GM10847 (cell line): Measurements from ENCODE around the gene AKAP6.

ENCODE experiments used
- POLR2A ChIP-seq: IDR thresholded peaks from 2 replicates; pipeline ENCODE4 v1.6.1; 2011; ENCODE audit not compliant: insufficient read length; ENCODE audit errors: extremely low read depth

The AKAP6 gene

DNA sequence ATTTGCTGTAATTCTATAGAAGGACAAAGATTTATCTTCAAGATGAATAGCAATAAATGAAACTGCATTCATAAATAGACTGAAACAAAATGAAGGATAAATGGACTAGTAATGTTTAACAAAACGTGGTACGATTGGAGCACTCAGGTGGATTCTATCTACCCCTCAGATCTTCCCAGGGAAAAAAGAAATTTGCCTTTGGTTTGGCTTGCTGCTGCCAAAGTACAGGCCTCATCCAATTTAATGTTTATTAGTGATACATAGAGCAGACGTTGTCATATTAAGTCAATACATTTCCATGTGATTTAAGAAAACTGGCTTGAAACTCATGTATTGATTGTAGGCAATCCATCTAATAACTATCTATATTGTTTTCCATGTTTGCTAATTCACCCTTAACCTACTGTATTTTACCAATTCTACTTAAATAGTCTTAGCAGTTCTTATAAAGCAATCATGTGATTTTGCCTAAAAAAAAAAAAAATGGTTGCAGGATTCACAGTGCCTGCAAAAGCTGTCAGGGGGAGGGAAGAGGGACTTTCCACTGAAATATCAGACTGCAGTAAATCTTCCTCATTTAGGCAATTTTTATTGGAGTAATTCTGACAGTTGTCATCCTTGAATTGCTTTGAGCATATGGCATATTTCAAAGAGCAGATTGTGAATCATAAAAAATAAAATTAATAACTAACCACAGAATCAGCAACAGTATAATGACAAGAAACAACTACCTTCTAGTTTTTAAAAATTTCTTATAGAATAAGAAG lies 367.4 kb downstream of the AKAP6 start:
- no peak for TF ChIP-seq POLR2A

DNA sequence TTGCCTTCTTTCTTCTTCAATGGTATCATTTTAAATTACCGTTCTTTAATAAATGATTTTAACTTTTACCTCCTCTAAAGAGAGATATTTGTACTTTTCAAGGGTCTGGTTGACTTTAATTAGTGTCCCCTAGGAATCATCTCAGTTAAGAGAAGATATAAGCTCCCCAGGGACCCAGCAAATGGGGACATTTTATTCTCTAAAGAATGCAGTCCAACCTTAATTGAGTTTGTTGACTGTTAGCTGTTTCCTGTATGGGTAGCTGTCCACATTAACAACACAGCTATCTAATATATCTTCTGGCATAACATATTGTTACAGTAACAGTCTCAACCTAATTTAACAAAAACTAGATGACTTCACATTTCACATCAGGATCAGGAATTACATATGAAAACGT lies 368.0 kb downstream of the AKAP6 start:
- TF ChIP-seq POLR2A = no peak

DNA sequence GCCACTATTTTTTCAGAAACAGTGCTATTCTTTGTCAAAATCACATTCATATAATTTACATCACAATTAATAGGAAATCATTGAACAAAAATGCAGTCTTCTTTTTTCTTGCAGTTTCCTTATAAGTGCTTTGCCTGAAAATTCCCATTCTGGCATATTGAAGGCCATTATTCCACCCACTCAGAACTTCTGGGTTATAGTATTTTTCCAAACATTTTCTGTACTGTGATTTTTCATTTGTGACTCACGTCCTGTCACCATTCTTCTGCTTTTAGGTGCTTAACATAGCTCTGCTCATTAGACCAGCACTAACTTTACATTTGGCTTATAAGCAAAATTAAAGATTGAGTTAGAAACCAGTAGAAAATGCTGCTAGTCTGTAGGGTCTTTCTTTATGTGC lies 368.6 kb downstream of the AKAP6 start:
- TF ChIP-seq POLR2A = no peak

DNA sequence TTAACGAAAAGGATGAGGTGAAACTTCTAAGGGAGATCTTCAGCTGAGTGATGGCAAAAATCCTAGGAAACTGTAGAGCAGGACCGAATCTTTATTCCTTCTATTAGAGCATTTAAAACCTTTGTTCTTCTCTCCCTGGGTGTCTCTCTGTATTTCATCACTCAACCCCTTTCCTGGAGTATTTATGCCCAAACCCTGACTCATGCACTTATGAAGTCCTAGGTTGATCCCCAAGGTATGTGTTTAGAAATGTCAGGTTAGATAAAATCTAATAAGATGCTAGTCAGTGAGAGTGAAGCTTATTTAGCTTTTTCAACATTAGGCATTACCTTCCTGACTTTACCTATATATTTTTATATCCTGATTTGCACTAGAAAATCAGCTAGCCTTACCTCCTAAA lies 369.7 kb downstream of the AKAP6 start:
- TF ChIP-seq POLR2A = no peak

DNA sequence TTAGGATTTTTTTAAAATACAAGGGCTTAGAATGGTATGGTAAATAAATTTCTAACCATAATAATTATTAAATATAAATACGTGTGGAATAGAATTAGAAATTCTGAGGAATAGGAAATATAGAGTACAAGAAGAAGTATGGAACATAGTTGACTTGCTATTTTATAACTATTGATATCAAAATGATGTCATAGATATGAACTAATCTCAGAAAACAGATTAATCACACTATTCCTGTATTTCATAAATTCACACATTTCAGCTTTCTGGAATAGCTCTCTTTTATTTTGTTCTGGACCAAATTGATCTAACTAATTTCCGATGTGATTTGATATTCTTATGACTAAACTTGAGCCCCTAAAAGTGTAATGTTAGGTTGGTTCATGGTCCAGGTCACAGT lies 372.4 kb downstream of the AKAP6 start:
- TF ChIP-seq POLR2A = no peak

DNA sequence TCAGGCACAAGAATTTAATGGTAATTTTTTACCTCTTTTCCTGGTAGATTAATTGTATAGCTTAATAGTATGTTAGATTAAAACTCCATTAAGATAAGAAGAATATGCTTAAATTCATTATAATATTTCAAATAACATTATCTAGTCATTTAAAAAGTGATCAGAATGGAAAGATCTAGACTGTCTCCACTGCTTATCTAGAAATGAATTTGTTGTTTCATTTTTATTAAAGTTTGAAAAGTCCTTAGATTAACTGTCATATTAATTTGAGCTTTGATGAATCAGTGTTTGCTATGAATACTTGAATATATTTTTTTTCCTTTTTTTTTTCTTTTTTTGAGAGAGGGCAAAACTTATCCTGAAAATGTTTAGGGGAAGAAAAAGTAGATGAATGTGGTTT lies 373.0 kb downstream of the AKAP6 start:
- TF ChIP-seq POLR2A = no peak

DNA sequence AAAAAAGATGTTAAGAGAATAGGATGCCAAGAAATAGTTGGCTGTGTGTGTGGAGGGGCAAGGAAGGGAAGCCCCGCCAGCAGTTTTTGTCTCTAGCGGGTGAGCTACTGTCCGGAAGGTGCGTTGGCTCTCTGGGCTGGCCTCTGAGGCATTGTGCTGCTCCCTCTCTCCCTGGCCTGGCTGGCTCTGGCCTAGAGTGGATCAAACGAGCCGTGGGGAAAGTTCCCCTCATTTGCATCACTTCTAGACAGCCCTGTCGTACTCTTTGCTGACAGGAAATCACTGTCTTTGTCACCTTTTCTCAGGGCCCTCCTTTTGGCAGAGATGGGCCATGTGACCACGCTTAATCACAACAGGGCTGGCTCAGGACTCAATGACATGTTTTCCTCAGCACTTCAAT lies 373.5 kb downstream of the AKAP6 start:
- TF ChIP-seq POLR2A = no peak

DNA sequence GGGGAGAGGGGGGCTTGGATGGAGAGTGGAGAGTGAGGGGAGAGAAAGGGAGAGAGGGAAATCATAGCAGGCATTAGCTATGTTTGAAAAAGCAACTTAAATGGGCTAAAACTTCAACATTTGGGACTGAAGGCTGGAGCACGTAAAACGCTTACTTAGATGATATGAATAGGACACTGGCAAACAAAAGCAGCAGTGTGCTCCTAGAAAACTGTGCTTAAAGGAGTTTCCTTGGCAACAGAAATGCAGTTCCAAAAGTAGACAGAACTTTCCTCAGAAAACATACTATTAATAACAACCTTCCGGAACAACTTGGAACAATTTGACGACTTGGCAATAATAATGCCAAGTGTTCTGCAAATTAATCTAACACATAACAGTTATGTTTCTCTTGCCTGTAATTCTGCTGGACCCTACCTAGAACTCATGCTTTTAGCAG lies 374.1 kb downstream of the AKAP6 start:
- no peak for TF ChIP-seq POLR2A

DNA sequence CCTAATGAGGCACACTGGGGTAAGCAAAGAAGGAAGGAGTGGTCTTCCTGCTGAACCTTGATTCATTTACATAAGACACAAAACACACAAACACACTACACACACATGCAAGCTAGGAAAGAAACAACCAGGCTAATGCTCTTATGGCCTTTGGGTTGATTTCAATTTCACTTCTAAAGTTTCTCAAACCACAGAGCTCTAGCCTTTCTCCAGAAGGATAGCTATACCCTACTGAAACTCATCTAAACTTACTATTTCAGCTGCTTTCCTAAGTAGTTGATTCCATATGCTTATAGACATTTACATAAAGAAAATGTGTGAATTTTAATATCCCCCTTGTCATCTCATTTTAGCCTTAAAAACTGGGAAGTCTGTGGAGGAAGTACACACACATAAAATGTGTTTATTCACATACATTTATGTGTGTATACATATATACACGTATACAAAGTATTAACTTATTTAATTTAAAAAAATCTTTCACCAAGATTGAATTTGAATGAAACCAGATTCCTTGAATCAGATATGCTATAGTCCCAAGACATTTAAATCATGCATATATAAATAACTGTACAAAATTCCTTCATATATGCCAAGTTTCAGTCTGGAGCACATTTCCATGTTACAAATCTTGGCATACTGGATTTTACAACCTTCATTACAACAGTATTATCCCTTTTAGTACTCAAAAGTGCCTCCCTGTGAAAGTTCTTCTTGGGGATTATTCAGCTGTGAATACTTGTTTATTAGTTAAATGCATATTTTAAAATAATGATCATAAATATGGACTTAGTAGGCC lies 377.8 kb downstream of the AKAP6 start:
- TF ChIP-seq POLR2A = no peak

DNA sequence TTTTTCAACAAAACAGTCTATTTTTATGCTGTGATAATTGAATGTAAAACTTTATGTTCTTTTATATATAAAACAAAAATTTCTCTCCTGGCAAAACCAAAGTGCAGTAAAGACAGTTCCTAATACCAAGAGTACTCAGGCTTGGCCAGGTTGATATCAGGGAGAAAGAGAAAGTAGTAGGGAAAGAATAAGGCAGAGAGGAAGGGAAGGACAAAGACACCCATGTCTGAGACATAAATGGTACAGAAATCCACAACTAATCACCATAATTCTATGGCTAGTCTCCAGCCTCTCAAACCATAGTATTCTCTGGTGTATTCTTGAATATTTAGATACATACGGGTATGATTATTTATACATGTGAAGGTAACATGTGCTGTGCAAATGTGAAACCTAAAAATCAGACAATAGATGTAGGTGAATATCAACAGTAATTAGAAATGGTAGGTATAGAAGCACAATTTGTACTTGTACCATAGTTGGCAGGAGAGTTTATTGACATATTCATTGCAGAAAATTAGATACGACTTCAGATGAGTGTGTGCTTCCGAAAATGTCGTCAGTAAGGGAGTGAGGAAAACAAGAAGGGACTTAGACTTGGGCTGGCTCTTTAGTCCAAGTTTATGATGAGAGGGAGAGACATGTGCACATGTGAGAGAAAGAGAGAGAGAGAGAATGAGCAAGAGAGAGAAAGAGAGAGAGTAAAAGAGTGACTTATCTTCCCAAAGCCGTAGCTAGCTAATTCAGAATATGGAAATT lies 378.8 kb downstream of the AKAP6 start:
- TF ChIP-seq POLR2A = no peak

DNA sequence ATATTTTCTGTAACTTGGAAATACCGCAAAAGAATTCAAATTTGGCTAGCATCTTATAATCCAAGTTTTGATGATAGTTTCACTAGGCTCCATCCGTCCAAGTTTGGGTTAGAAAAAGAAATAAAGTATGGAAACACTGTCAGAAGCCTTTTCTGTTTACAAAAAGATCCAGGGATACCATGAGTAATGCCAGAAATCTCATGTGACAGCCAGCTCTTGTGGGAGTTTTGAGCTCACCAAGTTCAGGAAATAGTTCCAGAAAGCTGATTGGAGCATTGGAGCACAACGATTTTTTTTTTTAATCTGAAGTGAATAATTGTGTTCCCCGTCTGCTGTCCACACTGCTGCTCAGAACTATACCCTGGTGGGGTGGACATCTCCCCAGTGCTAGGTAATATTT lies 379.9 kb downstream of the AKAP6 start:
- no peak for TF ChIP-seq POLR2A

DNA sequence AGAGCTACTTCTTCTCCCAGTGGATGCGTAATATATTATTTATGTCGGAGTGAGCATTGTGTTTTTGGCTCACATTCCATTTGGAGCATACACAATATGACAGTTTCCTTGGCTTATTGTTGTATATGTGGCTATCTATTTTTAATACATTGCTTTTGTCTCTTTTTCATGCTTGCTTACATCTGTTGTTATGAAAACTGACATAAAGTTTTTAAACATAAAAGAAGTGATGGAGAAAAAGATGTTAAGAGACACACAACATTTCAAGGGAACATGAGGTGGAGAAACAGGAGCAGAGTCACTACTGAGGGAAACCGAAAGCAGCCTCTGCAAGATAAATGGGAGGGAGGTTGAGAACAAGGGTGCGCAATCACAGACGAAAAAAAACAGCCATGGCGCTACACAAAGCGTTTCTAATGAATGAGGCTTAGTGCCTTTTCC lies 381.2 kb downstream of the AKAP6 start:
- TF ChIP-seq POLR2A = no peak

DNA sequence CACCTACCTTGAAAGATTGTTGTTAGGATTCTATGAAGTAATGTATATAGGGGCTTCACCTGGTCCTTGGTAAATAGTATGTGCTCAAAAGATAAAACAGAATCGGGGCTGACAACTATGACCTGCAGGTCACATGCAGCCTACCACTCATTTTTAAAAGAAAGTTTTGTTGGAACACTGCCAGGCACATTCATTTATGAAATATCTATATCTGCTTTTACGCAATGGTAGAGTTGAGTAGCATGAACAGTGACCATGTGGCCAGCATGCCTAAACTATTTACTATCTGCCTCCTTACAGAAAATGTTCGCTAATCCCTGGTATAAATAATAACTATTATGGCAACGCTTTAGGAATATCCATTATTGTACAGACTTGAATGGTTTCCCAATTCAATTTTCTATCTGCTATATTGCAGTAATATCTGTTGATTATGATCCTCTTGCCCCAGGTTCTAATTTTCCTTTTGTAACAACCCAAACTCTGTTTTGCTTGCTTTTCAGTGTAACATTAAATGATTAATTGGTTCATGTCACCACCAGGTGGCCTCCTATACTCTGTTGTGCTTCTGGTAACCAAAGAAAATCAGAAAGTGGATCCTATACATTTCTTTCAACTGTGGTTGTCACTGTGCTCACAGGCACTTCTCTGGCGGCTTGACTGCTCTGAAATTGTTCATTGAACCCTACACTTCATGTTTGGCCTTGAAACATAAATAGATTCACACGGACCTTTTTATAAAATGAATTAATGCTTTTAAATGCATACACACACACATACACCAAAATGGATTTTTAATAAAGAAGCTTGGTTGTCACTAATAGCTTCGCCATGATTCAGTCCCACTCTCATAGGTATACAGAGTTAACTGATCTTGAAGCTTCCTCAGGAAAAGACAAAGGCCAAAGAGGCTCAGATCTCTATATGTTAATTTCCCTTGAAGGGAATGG lies 381.9 kb downstream of the AKAP6 start:
- TF ChIP-seq POLR2A = no peak

DNA sequence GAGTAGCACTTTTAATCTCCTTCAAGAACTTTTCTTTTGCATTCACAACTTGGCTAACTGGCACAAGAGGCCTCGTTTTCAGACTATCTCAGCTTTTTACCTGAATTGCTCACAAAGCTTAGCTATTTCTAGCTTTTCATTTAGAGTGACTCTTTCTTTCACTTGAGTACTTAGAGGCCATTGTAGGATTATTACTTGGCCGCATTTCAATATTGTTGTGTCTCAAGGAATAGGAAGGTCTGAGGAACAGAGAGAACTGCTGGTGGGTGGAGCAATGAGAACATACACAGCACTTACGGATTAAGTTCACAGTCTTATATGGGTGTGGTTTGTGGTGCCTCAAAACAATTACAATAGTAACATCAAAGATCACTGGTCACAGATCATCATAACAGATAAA lies 384.8 kb downstream of the AKAP6 start:
- no peak for TF ChIP-seq POLR2A

DNA sequence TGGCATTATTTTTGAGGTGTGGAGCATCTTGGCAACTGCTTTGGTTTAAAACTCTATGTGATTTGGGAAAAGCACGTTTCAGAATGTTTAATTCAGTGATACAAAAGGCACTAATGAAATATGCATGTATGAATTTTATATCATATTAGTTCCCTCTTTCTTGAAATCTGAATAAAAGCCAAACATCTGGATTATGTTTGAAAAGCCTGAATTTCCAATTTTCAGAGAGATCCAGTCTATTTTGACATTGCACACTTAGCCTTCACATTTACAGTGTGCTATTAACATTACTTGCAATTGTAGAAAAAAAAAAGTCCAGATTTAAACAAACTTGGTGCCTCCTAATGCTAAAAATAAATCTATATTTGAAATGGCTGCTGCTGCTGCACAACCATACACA lies 390.5 kb downstream of the AKAP6 start:
- TF ChIP-seq POLR2A = no peak
